ENCODE data around the gene SGCA. TPM values are rescaled to one million over a fixed set of nuclear protein-coding genes. Genes with fewer than 3 reads are reported as not detected.
A peak's percentile ranks its signal among the peaks of the same experiment; 100 is the strongest.

The SGCA gene
- total RNA-seq, 1 donor = not detected

DNA sequence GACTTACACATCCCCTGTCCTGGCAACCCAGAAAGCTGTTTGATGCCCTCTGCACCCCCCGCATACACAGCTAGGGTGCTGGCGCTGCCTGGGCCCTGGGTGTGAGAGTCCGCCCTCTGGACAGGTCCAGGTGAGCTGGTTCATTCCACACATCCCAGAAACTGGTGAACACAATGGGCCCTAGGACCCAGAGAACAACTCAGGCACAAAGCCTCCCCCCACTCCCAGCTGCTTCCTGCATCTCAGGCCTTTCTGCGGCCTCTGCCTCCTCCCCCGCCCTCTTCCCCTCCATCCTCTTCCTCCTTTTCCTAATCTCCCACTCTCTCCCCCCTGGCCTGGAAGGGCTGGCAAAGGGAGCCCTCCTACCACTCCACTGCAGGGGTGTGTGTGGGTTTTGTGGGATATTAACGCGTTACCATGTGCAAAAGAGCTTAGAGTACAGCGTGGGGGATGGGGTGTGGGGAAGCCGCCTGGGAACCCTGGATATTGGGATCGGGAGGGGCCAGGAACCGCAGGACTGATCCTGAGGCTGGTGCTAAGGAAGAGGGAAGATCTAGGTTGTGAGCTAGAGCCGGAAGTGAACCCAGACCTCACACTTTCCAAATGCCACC is 13.8 kb upstream of the SGCA start:
- Histone ChIP-seq H3K27ac (ENCODE audit: low read depth, low read length) (peak overlapping the region; percentile 54), H3K9me3 (ENCODE audit: low read depth, low read length) (no peaks in the 10 kb centered on the region), H4K20me1 (ENCODE audit: insufficient read depth, low read length) (peaks cover 16% of the 10 kb centered on the region), H3K4me2 (ENCODE audit: insufficient read depth, low read length) (peak overlapping the region; percentile 85), H3K4me3 (ENCODE audit: insufficient read depth, low read length) (peak overlapping the region; percentile 84), H3K4me1 (ENCODE audit: insufficient read depth, low read length) (peaks cover 56% of the 10 kb centered on the region), H3K79me2 (ENCODE audit: insufficient read depth, low read length) (peaks cover 38% of the 10 kb centered on the region), H3K27me3 (ENCODE audit: insufficient read depth, low read length) (no peaks in the 10 kb centered on the region), H2AFZ (ENCODE audit: low read length) (peak overlapping the region; percentile 68), H3K36me3 (ENCODE audit: insufficient read depth, low read length) (no peaks in the 10 kb centered on the region)
- TF ChIP-seq, protein P1, sequence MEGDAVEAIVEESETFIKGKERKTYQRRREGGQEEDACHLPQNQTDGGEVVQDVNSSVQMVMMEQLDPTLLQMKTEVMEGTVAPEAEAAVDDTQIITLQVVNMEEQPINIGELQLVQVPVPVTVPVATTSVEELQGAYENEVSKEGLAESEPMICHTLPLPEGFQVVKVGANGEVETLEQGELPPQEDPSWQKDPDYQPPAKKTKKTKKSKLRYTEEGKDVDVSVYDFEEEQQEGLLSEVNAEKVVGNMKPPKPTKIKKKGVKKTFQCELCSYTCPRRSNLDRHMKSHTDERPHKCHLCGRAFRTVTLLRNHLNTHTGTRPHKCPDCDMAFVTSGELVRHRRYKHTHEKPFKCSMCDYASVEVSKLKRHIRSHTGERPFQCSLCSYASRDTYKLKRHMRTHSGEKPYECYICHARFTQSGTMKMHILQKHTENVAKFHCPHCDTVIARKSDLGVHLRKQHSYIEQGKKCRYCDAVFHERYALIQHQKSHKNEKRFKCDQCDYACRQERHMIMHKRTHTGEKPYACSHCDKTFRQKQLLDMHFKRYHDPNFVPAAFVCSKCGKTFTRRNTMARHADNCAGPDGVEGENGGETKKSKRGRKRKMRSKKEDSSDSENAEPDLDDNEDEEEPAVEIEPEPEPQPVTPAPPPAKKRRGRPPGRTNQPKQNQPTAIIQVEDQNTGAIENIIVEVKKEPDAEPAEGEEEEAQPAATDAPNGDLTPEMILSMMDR (IDR thresholded peaks at IDR 0.05; ENCODE audit: extremely low read depth, low read depth, low read length) = no peak
- peak; percentile 99 for DNase-seq (ENCODE audit: insufficient read length, low spot score, missing footprints)

DNA sequence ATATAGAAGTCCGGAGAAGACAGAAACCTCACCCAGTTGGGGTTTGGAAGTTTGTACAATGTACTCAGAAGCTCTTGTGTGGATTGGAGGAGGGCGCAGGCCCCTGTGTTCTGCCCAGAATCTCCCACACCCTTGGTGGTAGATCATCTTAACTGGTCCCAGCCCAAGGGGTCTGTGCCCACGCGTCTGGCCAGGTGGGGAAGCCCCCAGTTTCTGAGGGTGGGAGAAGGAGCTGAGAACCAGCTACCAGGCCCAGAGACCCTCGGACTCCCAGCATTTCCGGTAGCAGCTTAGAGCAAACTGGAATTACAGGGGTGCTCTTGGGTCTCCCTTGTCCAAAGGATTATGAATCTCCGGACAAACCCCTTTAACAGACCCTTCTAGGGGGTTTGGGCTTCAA is 13.1 kb upstream of the SGCA start:
- no peaks in the 10 kb centered on the region for H3K27me3 ChIP-seq (ENCODE audit: insufficient read depth, low read length)
- H3K4me2 ChIP-seq (ENCODE audit: insufficient read depth, low read length) = no peak overlapping the region
- TF ChIP-seq, protein P1 (IDR thresholded peaks at IDR 0.05; ENCODE audit: extremely low read depth, low read depth, low read length) = no peak
- H3K36me3 ChIP-seq (ENCODE audit: insufficient read depth, low read length) = no peaks in the 10 kb centered on the region
- no peak overlapping the region for H3K4me3 ChIP-seq (ENCODE audit: insufficient read depth, low read length)
- H3K9me3 ChIP-seq (ENCODE audit: low read depth, low read length) = no peaks in the 10 kb centered on the region
- peak; percentile 35 for DNase-seq (ENCODE audit: insufficient read length, low spot score, missing footprints)
- H2AFZ ChIP-seq (ENCODE audit: low read length) = no peak overlapping the region
- H4K20me1 ChIP-seq (ENCODE audit: insufficient read depth, low read length) = peaks cover 9% of the 10 kb centered on the region
- peaks cover 49% of the 10 kb centered on the region for H3K4me1 ChIP-seq (ENCODE audit: insufficient read depth, low read length)
- H3K27ac ChIP-seq (ENCODE audit: low read depth, low read length) = no peak overlapping the region
- H3K79me2 ChIP-seq (ENCODE audit: insufficient read depth, low read length) = peaks cover 31% of the 10 kb centered on the region

DNA sequence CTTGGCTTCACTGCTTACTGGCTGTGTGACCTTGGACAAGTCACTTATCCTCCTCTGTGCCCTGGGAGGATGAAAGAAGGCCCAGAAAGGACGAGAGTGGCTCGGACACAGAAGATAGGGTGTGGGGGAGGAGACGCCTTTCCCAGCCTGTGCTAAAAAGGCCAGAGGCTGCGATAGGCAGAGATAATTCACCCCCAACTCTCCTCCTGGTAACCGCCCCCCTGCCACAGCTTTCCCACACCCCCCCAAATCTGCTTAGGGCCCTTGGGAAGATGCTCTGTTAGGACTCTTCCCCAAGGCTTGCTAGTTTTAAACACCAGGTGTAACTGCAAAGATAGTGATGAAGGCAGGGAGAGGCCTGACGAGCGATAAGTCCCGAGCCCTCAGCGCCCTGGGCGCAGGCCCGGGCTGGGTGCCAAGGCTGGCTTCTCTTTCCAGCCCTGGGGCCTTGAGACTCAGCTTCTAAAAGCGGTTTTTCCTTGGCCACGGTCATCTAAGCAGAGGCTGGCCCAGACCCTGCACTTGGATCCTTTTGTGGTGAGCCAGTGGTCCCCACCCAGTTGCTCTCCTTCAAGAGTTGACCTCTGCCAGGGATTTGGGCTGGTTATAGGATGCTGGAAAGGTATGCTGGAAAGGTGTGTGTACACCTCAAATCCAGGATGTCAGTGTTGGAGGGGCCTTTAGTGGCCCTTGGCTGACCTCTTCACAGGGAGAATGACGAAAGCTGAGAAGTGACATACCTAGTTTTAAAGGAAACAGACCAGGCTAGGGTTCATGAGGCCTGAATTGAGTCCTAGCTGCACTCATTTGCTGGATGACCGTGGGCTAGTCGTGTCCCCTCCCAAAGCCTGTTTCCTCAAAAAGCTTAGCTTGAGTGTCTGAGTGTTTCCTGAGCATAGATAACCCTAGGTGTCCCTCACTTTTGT is 11.9 kb upstream of the SGCA start:
- peak overlapping the region; percentile 0 for H3K27ac ChIP-seq (ENCODE audit: low read depth, low read length)
- H4K20me1 ChIP-seq (ENCODE audit: insufficient read depth, low read length) = no peaks in the 10 kb centered on the region
- H3K36me3 ChIP-seq (ENCODE audit: insufficient read depth, low read length) = no peaks in the 10 kb centered on the region
- peaks cover 44% of the 10 kb centered on the region for H3K4me1 ChIP-seq (ENCODE audit: insufficient read depth, low read length)
- H3K9me3 ChIP-seq (ENCODE audit: low read depth, low read length) = no peaks in the 10 kb centered on the region
- H3K4me2 ChIP-seq (ENCODE audit: insufficient read depth, low read length) = no peak overlapping the region
- TF ChIP-seq, protein P1 (IDR thresholded peaks at IDR 0.05; ENCODE audit: extremely low read depth, low read depth, low read length) = no peak
- peak overlapping the region; percentile 5 for H2AFZ ChIP-seq (ENCODE audit: low read length)
- DNase-seq (ENCODE audit: insufficient read length, low spot score, missing footprints) = peak; percentile 58
- H3K27me3 ChIP-seq (ENCODE audit: insufficient read depth, low read length) = no peaks in the 10 kb centered on the region
- H3K4me3 ChIP-seq (ENCODE audit: insufficient read depth, low read length) = no peak overlapping the region
- H3K79me2 ChIP-seq (ENCODE audit: insufficient read depth, low read length) = peaks cover 19% of the 10 kb centered on the region

DNA sequence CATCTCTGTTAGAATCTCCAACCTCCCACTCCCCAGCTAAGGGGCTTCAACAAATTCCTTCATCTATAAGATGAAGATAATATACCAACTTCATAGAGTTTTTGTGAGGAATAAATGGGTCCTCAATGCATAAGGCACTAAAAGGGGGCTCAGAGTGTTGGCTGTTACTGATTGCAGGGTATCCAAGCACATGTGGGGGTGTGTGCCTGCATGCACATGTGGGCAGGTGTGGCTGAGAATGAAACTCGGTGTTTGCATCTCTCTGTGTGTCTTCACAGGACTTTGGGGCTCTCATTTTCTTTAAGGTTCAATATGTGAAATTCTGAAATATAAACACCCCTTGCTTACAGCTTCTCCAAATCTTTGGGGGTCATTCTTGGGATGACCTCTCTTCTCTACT is 11.2 kb upstream of the SGCA start:
- no peaks in the 10 kb centered on the region for H3K9me3 ChIP-seq (ENCODE audit: low read depth, low read length)
- no peak overlapping the region for H3K4me3 ChIP-seq (ENCODE audit: insufficient read depth, low read length)
- H4K20me1 ChIP-seq (ENCODE audit: insufficient read depth, low read length) = no peaks in the 10 kb centered on the region
- H3K79me2 ChIP-seq (ENCODE audit: insufficient read depth, low read length) = peaks cover 12% of the 10 kb centered on the region
- H3K36me3 ChIP-seq (ENCODE audit: insufficient read depth, low read length) = no peaks in the 10 kb centered on the region
- DNase-seq (ENCODE audit: insufficient read length, low spot score, missing footprints) = peak; percentile 42
- no peaks in the 10 kb centered on the region for H3K27me3 ChIP-seq (ENCODE audit: insufficient read depth, low read length)
- no peak overlapping the region for H3K4me2 ChIP-seq (ENCODE audit: insufficient read depth, low read length)
- peaks cover 44% of the 10 kb centered on the region for H3K4me1 ChIP-seq (ENCODE audit: insufficient read depth, low read length)
- H2AFZ ChIP-seq (ENCODE audit: low read length) = no peak overlapping the region
- peak overlapping the region; percentile 80 for H3K27ac ChIP-seq (ENCODE audit: low read depth, low read length)
- TF ChIP-seq, protein P1 (IDR thresholded peaks at IDR 0.05; ENCODE audit: extremely low read depth, low read depth, low read length) = no peak

Measured in osteoblast (primary cell).